Immature natural killer cell (primary cell): Measurements from ENCODE around the gene MKI67. TPM values are rescaled to one million over a fixed set of nuclear protein-coding genes. Genes with fewer than 3 reads are reported as not detected.
"Not testable (repeated sequence)": the region's sequence is repeated elsewhere in the genome, so short reads cannot be mapped to it uniquely, and the experiment has no call there.

Experiments
- DNase-seq, 3 donors: peaks; one replicate each; pipeline ENCODE4 v3.0.0; 2022; ENCODE audit warnings: mixed read lengths in 1 of 3
- H3K27ac Mint-ChIP-seq, 6 donors: one replicate each; pipeline ENCODE4 v1.8.0; 2020; ENCODE audit warnings: mixed read lengths in 6 of 6, mild to moderate bottlenecking in 5 of 6, inconsistent platforms in 4 of 6, moderate library complexity in 3 of 6
- H3K27me3 Mint-ChIP-seq, 3 donors: one replicate each; pipeline ENCODE4 v1.8.0; 2020 to 2021; ENCODE audit warnings: low read depth in 3 of 3, mild to moderate bottlenecking in 3 of 3, mixed read lengths in 3 of 3, moderate library complexity in 3 of 3, inconsistent platforms in 1 of 3
- H3K36me3 Mint-ChIP-seq, 3 donors: one replicate each; pipeline ENCODE4 v1.8.0; 2020; ENCODE audit warnings: mixed read lengths in 3 of 3, inconsistent platforms in 2 of 3, mild to moderate bottlenecking in 2 of 3
- H3K4me1 Mint-ChIP-seq, 2 donors: one replicate each; pipeline ENCODE4 v1.8.0; 2020; ENCODE audit warnings: inconsistent platforms in 2 of 2, mild to moderate bottlenecking in 2 of 2, mixed read lengths in 2 of 2, moderate library complexity in 1 of 2
- H3K4me3 Mint-ChIP-seq, 5 donors: one replicate each; pipeline ENCODE4 v1.8.0; 2020; ENCODE audit warnings: mild to moderate bottlenecking in 5 of 5, mixed read lengths in 5 of 5, inconsistent platforms in 3 of 5, moderate library complexity in 3 of 5
- H3K9me3 Mint-ChIP-seq, 6 donors: one replicate each; pipeline ENCODE4 v1.8.0; 2020; ENCODE audit warnings: mild to moderate bottlenecking in 6 of 6, mixed read lengths in 6 of 6, inconsistent platforms in 4 of 6, moderate library complexity in 3 of 6
- polyA plus RNA-seq, 3 donors: library from polyadenylated mRNA; unstranded; fragments of 300-500 nt; fragmentation: Illumina TruSeq; gene quantifications; one replicate each; pipeline ENCODE4 v1.2.3, GENCODE V29; 2021

Gene MKI67
- polyA plus RNA-seq, 3 donors from 2014 or later, result 0.10 to 1.2 TPM; not detected in 1

GRCh38 chr10:128094596-128094995 lies 31.6 kb downstream of the MKI67 start:
- Mint-ChIP-seq H3K4me3 (peak overlapping the region in 2 of 5 donors; percentile 81 to 83), H3K27ac (peak overlapping the region in 2 of 6 donors; percentile 82 to 89), H3K4me1 (peaks cover 46 to 54% of the 10 kb centered on the region in 2 donors)
- DNase-seq, H3K9me3 Mint-ChIP-seq, H3K36me3 Mint-ChIP-seq, H3K27me3 Mint-ChIP-seq: not testable (repeated sequence)

- H3K9me3 Mint-ChIP-seq, result no peaks in the 10 kb centered on the region
- H3K27me3 Mint-ChIP-seq, result peaks cover 0 to 6% (median 4%) of the 10 kb centered on the region in 3 donors
- H3K27ac Mint-ChIP-seq, result no peak overlapping the region
- peaks cover 30 to 42% of the 10 kb centered on the region in 2 donors for H3K4me1 Mint-ChIP-seq
- DNase-seq, result no peak
- no peak overlapping the region for H3K4me3 Mint-ChIP-seq
- no peaks in the 10 kb centered on the region for H3K36me3 Mint-ChIP-seq
Measured at GRCh38 chr10:128092454-128092853, 33.8 kb downstream of the MKI67 start.

- Mint-ChIP-seq H3K9me3 (no peaks in the 10 kb centered on the region), H3K4me1 (peaks cover 23 to 35% of the 10 kb centered on the region in 2 donors), H3K36me3 (no peaks in the 10 kb centered on the region), H3K27me3 (peaks cover 0 to 6% (median 4%) of the 10 kb centered on the region in 3 donors), H3K27ac (no peak overlapping the region), H3K4me3 (no peak overlapping the region)
- DNase-seq, result no peak
Measured at GRCh38 chr10:128091636-128092210, 34.5 kb downstream of the MKI67 start.

- peaks cover 8 to 24% (median 14%) of the 10 kb centered on the region in 3 donors for H3K36me3 Mint-ChIP-seq
- no peaks in the 10 kb centered on the region for H3K9me3 Mint-ChIP-seq
- peaks cover 0 to 4% (median 0%) of the 10 kb centered on the region in 3 donors for H3K27me3 Mint-ChIP-seq
- H3K4me3 Mint-ChIP-seq, result no peak overlapping the region
- H3K27ac Mint-ChIP-seq, result peak overlapping the region in 1 of 6 donors; percentile 18
- H3K4me1 Mint-ChIP-seq, result peaks cover 1 to 8% of the 10 kb centered on the region in 2 donors
- DNase-seq, result no peak
Measured at GRCh38 chr10:128087884-128088709, 38.1 kb downstream of the MKI67 start.

GRCh38 chr10:128087146-128087883 lies 38.9 kb downstream of the MKI67 start:
- peaks cover 0 to 4% (median 0%) of the 10 kb centered on the region in 3 donors for H3K27me3 Mint-ChIP-seq
- peaks cover 1 to 8% of the 10 kb centered on the region in 2 donors for H3K4me1 Mint-ChIP-seq
- H3K36me3 Mint-ChIP-seq, result peaks cover 8 to 24% (median 14%) of the 10 kb centered on the region in 3 donors
- H3K9me3 Mint-ChIP-seq, result no peaks in the 10 kb centered on the region
- H3K4me3 Mint-ChIP-seq, result no peak overlapping the region
- no peak for DNase-seq
- H3K27ac Mint-ChIP-seq, result peak overlapping the region in 3 of 6 donors; percentile 29 to 47 (median 40)

- no peak for DNase-seq
- peak overlapping the region in 5 of 6 donors; percentile 16 to 57 (median 47) for H3K27ac Mint-ChIP-seq
- no peaks in the 10 kb centered on the region for H3K9me3 Mint-ChIP-seq
- peaks cover 0 to 4% (median 0%) of the 10 kb centered on the region in 3 donors for H3K27me3 Mint-ChIP-seq
- no peak overlapping the region for H3K4me3 Mint-ChIP-seq
- peaks cover 1 to 8% of the 10 kb centered on the region in 2 donors for H3K4me1 Mint-ChIP-seq
- H3K36me3 Mint-ChIP-seq, result peaks cover 8 to 24% (median 14%) of the 10 kb centered on the region in 3 donors
Measured at GRCh38 chr10:128086003-128086863, 40.0 kb downstream of the MKI67 start.

GRCh38 chr10:128084991-128085390 lies 41.2 kb downstream of the MKI67 start:
- H3K27me3 Mint-ChIP-seq, result peaks cover 0 to 4% (median 0%) of the 10 kb centered on the region in 3 donors
- peaks cover 13 to 37% (median 20%) of the 10 kb centered on the region in 3 donors for H3K36me3 Mint-ChIP-seq
- peak overlapping the region in 2 of 6 donors; percentile 51 to 61 for H3K27ac Mint-ChIP-seq
- DNase-seq, result no peak
- no peaks in the 10 kb centered on the region for H3K9me3 Mint-ChIP-seq
- H3K4me1 Mint-ChIP-seq, result peaks cover 1 to 16% of the 10 kb centered on the region in 2 donors
- no peak overlapping the region for H3K4me3 Mint-ChIP-seq

GRCh38 chr10:128084364-128084763 lies 41.9 kb downstream of the MKI67 start:
- H3K4me1 Mint-ChIP-seq, result peaks cover 1 to 18% of the 10 kb centered on the region in 2 donors

GRCh38 chr10:128083191-128083895 lies 42.9 kb downstream of the MKI67 start:
- no peak overlapping the region for H3K4me3 Mint-ChIP-seq
- no peaks in the 10 kb centered on the region for H3K9me3 Mint-ChIP-seq
- H3K36me3 Mint-ChIP-seq, result peaks cover 18 to 49% (median 26%) of the 10 kb centered on the region in 3 donors
- peak overlapping the region in 2 of 6 donors; percentile 13 to 39 for H3K27ac Mint-ChIP-seq
- no peak for DNase-seq
- peaks cover 1 to 21% of the 10 kb centered on the region in 2 donors for H3K4me1 Mint-ChIP-seq
- H3K27me3 Mint-ChIP-seq, result peaks cover 0 to 5% (median 0%) of the 10 kb centered on the region in 3 donors

More at GRCh38 chr10:128084364-128084763, 41.9 kb downstream of the MKI67 start:
- Mint-ChIP-seq H3K27ac (peak overlapping the region in 2 of 6 donors; percentile 30 to 55), H3K9me3 (no peaks in the 10 kb centered on the region), H3K36me3 (peaks cover 15 to 40% (median 23%) of the 10 kb centered on the region in 3 donors), H3K27me3 (peaks cover 0 to 4% (median 0%) of the 10 kb centered on the region in 3 donors), H3K4me3 (no peak overlapping the region)
- no peak for DNase-seq

- no peak for DNase-seq
- Mint-ChIP-seq H3K4me3 (no peak overlapping the region), H3K27me3 (peaks cover 0 to 5% (median 1%) of the 10 kb centered on the region in 3 donors), H3K9me3 (no peaks in the 10 kb centered on the region), H3K27ac (peak overlapping the region in 3 of 6 donors; percentile 22 to 67 (median 39)), H3K36me3 (peaks cover 18 to 53% (median 26%) of the 10 kb centered on the region in 3 donors), H3K4me1 (peaks cover 0 to 13% of the 10 kb centered on the region in 2 donors)
Measured at GRCh38 chr10:128081720-128082119, 44.5 kb downstream of the MKI67 start.

- Mint-ChIP-seq H3K36me3 (peaks cover 18 to 56% (median 27%) of the 10 kb centered on the region in 3 donors), H3K4me3 (no peak overlapping the region), H3K9me3 (no peaks in the 10 kb centered on the region), H3K4me1 (peaks cover 0 to 13% of the 10 kb centered on the region in 2 donors), H3K27me3 (peaks cover 0 to 5% (median 1%) of the 10 kb centered on the region in 3 donors), H3K27ac (peak overlapping the region in 2 of 6 donors; percentile 43 to 62)
- no peak for DNase-seq
Measured at GRCh38 chr10:128081222-128081621, 45.0 kb downstream of the MKI67 start.

GRCh38 chr10:128080641-128081040 lies 45.6 kb downstream of the MKI67 start:
- Mint-ChIP-seq H3K9me3 (no peaks in the 10 kb centered on the region), H3K4me3 (no peak overlapping the region), H3K4me1 (peaks cover 0 to 18% of the 10 kb centered on the region in 2 donors), H3K27me3 (peaks cover 0 to 5% (median 1%) of the 10 kb centered on the region in 3 donors), H3K36me3 (peaks cover 18 to 61% (median 31%) of the 10 kb centered on the region in 3 donors), H3K27ac (peak overlapping the region in 3 of 6 donors; percentile 43 to 62 (median 56))
- no peak for DNase-seq
